ENCODE data around the gene AKT2. TPM values are rescaled to one million over a fixed set of nuclear protein-coding genes. Genes with fewer than 3 reads are reported as not detected.

Gene AKT2
- total and polyA plus RNA-seq, 10 of the 15 experiments (the other 5 are each of a cell fraction or from before 2014, with no cell fraction given): 1.0 to 185 (median 71.5) TPM

DNA sequence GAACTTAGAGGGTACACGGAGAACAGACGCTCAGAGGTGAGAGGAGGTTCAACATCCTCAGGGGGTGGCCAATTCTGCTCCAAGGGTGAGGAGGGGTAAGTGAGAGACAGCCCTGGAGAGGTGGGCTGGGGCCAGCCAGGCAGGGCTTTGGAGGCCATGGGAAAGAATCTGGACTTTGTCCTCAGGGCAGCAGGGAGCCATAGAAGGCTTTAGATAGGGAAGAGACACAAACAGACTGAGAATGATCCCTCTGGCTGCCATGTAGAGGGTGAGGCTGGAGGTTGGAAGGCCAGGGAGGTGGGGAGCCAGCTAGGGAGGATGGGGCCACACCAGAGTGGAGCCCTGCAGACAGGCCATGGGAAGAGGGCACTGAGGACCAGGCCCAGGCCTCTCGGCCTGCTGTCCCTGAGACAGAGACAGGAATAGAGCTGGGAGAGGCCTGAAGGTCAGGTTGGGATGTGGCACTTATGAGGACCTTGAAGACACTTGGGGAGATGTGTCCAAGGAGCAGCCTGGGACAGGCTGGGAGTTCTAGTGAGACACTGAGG lies 29.5 kb downstream of the AKT2 start (continued):
- TF ChIP-seq, protein P1, sequence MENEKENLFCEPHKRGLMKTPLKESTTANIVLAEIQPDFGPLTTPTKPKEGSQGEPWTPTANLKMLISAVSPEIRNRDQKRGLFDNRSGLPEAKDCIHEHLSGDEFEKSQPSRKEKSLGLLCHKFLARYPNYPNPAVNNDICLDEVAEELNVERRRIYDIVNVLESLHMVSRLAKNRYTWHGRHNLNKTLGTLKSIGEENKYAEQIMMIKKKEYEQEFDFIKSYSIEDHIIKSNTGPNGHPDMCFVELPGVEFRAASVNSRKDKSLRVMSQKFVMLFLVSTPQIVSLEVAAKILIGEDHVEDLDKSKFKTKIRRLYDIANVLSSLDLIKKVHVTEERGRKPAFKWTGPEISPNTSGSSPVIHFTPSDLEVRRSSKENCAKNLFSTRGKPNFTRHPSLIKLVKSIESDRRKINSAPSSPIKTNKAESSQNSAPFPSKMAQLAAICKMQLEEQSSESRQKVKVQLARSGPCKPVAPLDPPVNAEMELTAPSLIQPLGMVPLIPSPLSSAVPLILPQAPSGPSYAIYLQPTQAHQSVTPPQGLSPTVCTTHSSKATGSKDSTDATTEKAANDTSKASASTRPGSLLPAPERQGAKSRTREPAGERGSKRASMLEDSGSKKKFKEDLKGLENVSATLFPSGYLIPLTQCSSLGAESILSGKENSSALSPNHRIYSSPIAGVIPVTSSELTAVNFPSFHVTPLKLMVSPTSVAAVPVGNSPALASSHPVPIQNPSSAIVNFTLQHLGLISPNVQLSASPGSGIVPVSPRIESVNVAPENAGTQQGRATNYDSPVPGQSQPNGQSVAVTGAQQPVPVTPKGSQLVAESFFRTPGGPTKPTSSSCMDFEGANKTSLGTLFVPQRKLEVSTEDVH (IDR thresholded peaks at IDR 0.05; ENCODE audit: low read depth, partially characterized antibody): no peak
- TF ChIP-seq, protein P2, sequence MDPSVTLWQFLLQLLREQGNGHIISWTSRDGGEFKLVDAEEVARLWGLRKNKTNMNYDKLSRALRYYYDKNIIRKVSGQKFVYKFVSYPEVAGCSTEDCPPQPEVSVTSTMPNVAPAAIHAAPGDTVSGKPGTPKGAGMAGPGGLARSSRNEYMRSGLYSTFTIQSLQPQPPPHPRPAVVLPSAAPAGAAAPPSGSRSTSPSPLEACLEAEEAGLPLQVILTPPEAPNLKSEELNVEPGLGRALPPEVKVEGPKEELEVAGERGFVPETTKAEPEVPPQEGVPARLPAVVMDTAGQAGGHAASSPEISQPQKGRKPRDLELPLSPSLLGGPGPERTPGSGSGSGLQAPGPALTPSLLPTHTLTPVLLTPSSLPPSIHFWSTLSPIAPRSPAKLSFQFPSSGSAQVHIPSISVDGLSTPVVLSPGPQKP (IDR thresholded peaks at IDR 0.05; ENCODE audit: low read depth, low read length): no peak

DNA sequence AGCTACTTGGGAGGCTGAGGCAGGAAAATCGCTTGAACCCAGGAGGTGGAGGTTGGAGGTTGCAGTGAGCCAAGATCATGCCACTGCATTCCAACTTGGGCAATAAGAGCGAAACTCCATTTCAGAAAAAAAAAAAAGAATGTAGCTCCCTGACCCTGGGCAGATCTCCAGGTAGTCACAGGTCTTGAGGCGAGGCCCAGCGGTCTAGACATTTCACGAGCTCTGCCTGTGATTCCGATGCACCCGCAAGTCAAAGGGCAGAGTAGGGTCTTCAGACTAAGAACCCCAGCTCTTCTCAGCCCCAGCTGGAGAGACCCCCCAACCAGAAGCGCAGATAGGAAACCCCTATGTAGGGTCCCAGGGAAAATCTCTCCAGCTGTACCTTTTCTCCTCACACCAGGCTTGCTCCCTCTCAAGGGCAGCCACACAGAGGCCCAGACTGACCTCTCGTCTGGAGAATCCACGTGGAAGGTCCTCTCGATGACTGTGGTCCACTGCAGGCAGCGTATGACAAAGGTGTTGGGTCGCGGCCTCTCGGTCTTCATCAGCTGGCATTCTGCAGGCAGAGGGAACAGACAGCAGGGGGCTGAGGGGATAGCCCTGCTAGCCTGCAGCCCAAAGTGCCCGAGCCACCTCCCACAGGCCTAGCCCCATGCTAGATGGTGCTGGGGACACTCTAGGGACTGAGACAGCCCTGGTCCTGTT lies 30.3 kb downstream of the AKT2 start:
- SMC1A ChIA-PET (ENCODE audit: uncharacterized antibody, unreplicated experiment): no interaction called here
- no peak for ATAC-seq
- POLR2A ChIA-PET: no interaction called here
- RAD21 ChIA-PET (ENCODE audit: unreplicated experiment): no interaction called here
- H3K9ac ChIP-seq (ENCODE audit: control insufficient read depth, insufficient read depth, low read length): no peak overlapping the region
- H3K36me3 ChIP-seq (ENCODE audit: control insufficient read depth in 2 of 2, insufficient read depth in 2 of 2, low read length in 1 of 2): peaks cover 23 to 31% of the 10 kb centered on the region in 2 experiments; a peak in 3 of 4 replicates
- no peak for FAIRE-seq
- H3K27me3 ChIP-seq (replicated peaks in 1 of 2; ENCODE audit: control insufficient read depth in 2 of 2, insufficient read depth in 2 of 2, low read length in 1 of 2): no peaks in the 10 kb centered on the region
- no TSS peak for BruUV-seq (replicated peaks)
- H3K4me2 ChIP-seq (ENCODE audit: control insufficient read depth, insufficient read depth): no peak overlapping the region
- DNase-seq (ENCODE audit: low read depth, low spot score): no peak
- WGBS (ENCODE audit: insufficient coverage, insufficient replicate concordance, low lambda C conversion rate, missing lambda C conversion rate): 98% methylated on average over 16 of the region's 16 CpGs
- intact Hi-C loops (cut with micrococcal nuclease; ENCODE audit: unreplicated experiment) (no loop called here), in situ Hi-C loops (cut with MboI) (no loop called here)
- no peak overlapping the region for H3K27ac ChIP-seq (ENCODE audit: control insufficient read depth, insufficient read depth)
- no peak overlapping the region for H2AFZ ChIP-seq (ENCODE audit: control insufficient read depth, low read depth, low read length)
- H4K20me1 ChIP-seq (ENCODE audit: control insufficient read depth, insufficient read depth): no peaks in the 10 kb centered on the region
- no peaks in the 10 kb centered on the region for H3K9me3 ChIP-seq (replicated peaks; ENCODE audit: control insufficient read depth, insufficient read depth, low read length)
- no peak overlapping the region for H3K4me3 ChIP-seq
- peaks cover 3% of the 10 kb centered on the region for H3K79me2 ChIP-seq (ENCODE audit: control insufficient read depth, insufficient read depth, low read length)
- CTCF ChIA-PET: no interaction called here
- H3K4me1 ChIP-seq (ENCODE audit: control insufficient read depth, insufficient read depth, low read length): no peaks in the 10 kb centered on the region
- TF ChIP-seq, protein P3, sequence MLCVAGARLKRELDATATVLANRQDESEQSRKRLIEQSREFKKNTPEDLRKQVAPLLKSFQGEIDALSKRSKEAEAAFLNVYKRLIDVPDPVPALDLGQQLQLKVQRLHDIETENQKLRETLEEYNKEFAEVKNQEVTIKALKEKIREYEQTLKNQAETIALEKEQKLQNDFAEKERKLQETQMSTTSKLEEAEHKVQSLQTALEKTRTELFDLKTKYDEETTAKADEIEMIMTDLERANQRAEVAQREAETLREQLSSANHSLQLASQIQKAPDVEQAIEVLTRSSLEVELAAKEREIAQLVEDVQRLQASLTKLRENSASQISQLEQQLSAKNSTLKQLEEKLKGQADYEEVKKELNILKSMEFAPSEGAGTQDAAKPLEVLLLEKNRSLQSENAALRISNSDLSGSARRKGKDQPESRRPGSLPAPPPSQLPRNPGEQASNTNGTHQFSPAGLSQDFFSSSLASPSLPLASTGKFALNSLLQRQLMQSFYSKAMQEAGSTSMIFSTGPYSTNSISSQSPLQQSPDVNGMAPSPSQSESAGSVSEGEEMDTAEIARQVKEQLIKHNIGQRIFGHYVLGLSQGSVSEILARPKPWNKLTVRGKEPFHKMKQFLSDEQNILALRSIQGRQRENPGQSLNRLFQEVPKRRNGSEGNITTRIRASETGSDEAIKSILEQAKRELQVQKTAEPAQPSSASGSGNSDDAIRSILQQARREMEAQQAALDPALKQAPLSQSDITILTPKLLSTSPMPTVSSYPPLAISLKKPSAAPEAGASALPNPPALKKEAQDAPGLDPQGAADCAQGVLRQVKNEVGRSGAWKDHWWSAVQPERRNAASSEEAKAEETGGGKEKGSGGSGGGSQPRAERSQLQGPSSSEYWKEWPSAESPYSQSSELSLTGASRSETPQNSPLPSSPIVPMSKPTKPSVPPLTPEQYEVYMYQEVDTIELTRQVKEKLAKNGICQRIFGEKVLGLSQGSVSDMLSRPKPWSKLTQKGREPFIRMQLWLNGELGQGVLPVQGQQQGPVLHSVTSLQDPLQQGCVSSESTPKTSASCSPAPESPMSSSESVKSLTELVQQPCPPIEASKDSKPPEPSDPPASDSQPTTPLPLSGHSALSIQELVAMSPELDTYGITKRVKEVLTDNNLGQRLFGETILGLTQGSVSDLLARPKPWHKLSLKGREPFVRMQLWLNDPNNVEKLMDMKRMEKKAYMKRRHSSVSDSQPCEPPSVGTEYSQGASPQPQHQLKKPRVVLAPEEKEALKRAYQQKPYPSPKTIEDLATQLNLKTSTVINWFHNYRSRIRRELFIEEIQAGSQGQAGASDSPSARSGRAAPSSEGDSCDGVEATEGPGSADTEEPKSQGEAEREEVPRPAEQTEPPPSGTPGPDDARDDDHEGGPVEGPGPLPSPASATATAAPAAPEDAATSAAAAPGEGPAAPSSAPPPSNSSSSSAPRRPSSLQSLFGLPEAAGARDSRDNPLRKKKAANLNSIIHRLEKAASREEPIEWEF (IDR thresholded peaks at IDR 0.05; ENCODE audit: insufficient replicate concordance, low read depth, low read length): no peak
- TF ChIP-seq, protein P4, sequence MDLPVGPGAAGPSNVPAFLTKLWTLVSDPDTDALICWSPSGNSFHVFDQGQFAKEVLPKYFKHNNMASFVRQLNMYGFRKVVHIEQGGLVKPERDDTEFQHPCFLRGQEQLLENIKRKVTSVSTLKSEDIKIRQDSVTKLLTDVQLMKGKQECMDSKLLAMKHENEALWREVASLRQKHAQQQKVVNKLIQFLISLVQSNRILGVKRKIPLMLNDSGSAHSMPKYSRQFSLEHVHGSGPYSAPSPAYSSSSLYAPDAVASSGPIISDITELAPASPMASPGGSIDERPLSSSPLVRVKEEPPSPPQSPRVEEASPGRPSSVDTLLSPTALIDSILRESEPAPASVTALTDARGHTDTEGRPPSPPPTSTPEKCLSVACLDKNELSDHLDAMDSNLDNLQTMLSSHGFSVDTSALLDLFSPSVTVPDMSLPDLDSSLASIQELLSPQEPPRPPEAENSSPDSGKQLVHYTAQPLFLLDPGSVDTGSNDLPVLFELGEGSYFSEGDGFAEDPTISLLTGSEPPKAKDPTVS (IDR thresholded peaks at IDR 0.05; ENCODE audit: low read depth, low read length): no peak
- TF ChIP-seq HDGF (IDR thresholded peaks at IDR 0.05): no peak
- TF ChIP-seq HCFC1 (IDR thresholded peaks at IDR 0.05; ENCODE audit: low read length): no peak
- TF ChIP-seq DPF2 (IDR thresholded peaks at IDR 0.05): no peak
- no peak for TF ChIP-seq TARDBP (IDR thresholded peaks at IDR 0.05; ENCODE audit: borderline replicate concordance)
- no peak for TF ChIP-seq SUPT20H (IDR thresholded peaks at IDR 0.05; ENCODE audit: borderline replicate concordance, control insufficient read depth, low read depth, low read length)
- TF ChIP-seq CBX3 (IDR thresholded peaks at IDR 0.05; ENCODE audit: borderline replicate concordance, low read depth): no peak
- no peak for TF ChIP-seq NFIC (IDR thresholded peaks at IDR 0.05; ENCODE audit: low read depth, low read length)

All from GM12878 (cell line).